Stomach (tissue), 4 donors: Measurements from ENCODE around the gene GIPC2.

ENCODE experiments used
- POLR2AphosphoS5 ChIP-seq, 3 donors: sonication (generic); formaldehyde crosslinking; IDR thresholded peaks; one replicate each; pipeline ENCODE4 v1.6.1; 2016; ENCODE audit warnings: antibody characterized with exemption in 3 of 3
- TF ChIP-seq, protein P1 (sequence below), 7 experiments: fragments of 450-650 bp in 4 of 7; fragments of 200-600 bp in 3 of 7; sonication (generic) in 3 of 7; IDR thresholded peaks; one replicate each; pipeline ENCODE4 v1.5.1; 2016 to 2019; ENCODE audit warnings: antibody characterized with exemption in 7 of 7, control low read depth in 2 of 7, mild to moderate bottlenecking in 1 of 7

DNA sequence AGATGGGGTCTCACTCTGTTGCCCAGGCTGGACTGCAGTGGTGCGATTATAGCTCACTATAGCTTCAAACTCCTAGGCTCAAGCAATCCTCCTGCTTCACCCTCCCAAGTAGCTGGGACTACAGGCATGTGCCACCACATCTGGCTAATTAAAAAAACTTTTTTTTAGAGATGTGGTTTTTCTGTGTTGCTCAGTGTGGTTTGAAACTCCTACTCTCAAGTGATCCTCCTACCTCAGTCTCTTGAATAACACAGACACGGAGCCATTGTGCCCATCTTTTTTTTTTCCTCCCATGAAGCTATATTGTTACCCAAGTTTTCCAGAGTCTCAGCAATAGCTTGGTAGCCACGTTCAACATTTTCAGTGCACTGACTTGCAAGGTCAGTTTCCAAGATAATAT lies 2.7 kb downstream of the GIPC2 start:
- TF ChIP-seq, protein P1, sequence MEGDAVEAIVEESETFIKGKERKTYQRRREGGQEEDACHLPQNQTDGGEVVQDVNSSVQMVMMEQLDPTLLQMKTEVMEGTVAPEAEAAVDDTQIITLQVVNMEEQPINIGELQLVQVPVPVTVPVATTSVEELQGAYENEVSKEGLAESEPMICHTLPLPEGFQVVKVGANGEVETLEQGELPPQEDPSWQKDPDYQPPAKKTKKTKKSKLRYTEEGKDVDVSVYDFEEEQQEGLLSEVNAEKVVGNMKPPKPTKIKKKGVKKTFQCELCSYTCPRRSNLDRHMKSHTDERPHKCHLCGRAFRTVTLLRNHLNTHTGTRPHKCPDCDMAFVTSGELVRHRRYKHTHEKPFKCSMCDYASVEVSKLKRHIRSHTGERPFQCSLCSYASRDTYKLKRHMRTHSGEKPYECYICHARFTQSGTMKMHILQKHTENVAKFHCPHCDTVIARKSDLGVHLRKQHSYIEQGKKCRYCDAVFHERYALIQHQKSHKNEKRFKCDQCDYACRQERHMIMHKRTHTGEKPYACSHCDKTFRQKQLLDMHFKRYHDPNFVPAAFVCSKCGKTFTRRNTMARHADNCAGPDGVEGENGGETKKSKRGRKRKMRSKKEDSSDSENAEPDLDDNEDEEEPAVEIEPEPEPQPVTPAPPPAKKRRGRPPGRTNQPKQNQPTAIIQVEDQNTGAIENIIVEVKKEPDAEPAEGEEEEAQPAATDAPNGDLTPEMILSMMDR (IDR thresholded peaks at IDR 0.05): no peak
- no peak for TF ChIP-seq POLR2AphosphoS5 (IDR thresholded peaks at IDR 0.05)
